WI38 (cell line): Measurements from ENCODE around the gene TSKU.

ENCODE experiments used
- H3K4me3 ChIP-seq: 2 replicates; pipeline ENCODE4 v1.5.1; 2011; ENCODE audit warnings: low read depth, mild to moderate bottlenecking, control low read depth, low read length
- CTCF ChIP-seq: IDR thresholded peaks from 2 replicates; pipeline ENCODE4 v1.5.1; 2012; ENCODE audit warnings: low read depth, mild to moderate bottlenecking, control low read depth, low read length

The TSKU gene

GRCh38 chr11:76766521-76766920 lies 16.6 kb upstream of the TSKU start:
- TF ChIP-seq CTCF: no peak
- no peak overlapping the region for H3K4me3 ChIP-seq

- H3K4me3 ChIP-seq: no peak overlapping the region
Measured at GRCh38 chr11:76767659-76768058, 15.5 kb upstream of the TSKU start.

GRCh38 chr11:76768088-76768908 lies 14.9 kb upstream of the TSKU start:
- no peak overlapping the region for H3K4me3 ChIP-seq
- no peak for TF ChIP-seq CTCF

More at GRCh38 chr11:76767659-76768058, 15.5 kb upstream of the TSKU start:
- TF ChIP-seq CTCF: no peak

- no peak overlapping the region for H3K4me3 ChIP-seq
- no peak for TF ChIP-seq CTCF
Measured at GRCh38 chr11:76768909-76769560, 14.1 kb upstream of the TSKU start.

GRCh38 chr11:76769645-76770586 lies 13.2 kb upstream of the TSKU start:
- no peak overlapping the region for H3K4me3 ChIP-seq
- no peak for TF ChIP-seq CTCF

GRCh38 chr11:76770642-76771445 lies 12.3 kb upstream of the TSKU start:
- TF ChIP-seq CTCF: no peak
- H3K4me3 ChIP-seq: no peak overlapping the region
